ENCODE measurements around the gene PLCXD1.
"Not testable (repeated sequence)": the region's sequence is repeated elsewhere in the genome, so short reads cannot be mapped to it uniquely, and the experiment has no call there.

The PLCXD1 gene

DNA sequence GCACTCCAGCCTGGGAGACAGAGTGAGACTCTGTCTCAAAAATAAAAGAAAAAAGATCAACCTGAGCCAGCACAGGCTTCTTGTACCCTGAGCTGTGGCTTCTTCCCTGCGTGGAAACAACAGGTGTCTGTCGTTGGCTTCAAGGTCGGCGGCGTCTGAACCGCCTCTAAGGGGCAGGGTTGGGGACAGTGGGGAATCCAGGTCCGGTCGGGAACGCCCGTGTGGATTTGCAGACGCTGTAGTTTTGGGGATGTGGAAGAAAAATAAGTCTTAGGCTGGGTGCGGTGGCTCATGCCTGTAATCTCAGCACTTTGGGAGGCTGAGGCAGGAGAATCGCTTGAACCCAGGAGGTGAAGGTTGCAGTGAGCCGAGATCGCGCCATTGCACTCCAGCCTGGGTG, 17.2 kb upstream of the PLCXD1 start:
- not testable (repeated sequence) for H3K27ac ChIP-seq (ENCODE audit: insufficient read depth, low read depth, low read length, poor library complexity, severe bottlenecking); H3K27me3 ChIP-seq (ENCODE audit: control insufficient read depth, insufficient read depth, low read length, poor library complexity, severe bottlenecking); H3K4me3 ChIP-seq (ENCODE audit: insufficient read depth, low read depth, low read length); H3K9me3 ChIP-seq (ENCODE audit: control insufficient read depth, low read length); H3K36me3 ChIP-seq (ENCODE audit: control insufficient read depth, insufficient read depth, low read length); H3K4me1 ChIP-seq (ENCODE audit: control insufficient read depth, insufficient read depth, low read length)
- WGBS, 2 experiments, result 90 to 91% methylated on average over 16 of the region's 16 CpGs

DNA sequence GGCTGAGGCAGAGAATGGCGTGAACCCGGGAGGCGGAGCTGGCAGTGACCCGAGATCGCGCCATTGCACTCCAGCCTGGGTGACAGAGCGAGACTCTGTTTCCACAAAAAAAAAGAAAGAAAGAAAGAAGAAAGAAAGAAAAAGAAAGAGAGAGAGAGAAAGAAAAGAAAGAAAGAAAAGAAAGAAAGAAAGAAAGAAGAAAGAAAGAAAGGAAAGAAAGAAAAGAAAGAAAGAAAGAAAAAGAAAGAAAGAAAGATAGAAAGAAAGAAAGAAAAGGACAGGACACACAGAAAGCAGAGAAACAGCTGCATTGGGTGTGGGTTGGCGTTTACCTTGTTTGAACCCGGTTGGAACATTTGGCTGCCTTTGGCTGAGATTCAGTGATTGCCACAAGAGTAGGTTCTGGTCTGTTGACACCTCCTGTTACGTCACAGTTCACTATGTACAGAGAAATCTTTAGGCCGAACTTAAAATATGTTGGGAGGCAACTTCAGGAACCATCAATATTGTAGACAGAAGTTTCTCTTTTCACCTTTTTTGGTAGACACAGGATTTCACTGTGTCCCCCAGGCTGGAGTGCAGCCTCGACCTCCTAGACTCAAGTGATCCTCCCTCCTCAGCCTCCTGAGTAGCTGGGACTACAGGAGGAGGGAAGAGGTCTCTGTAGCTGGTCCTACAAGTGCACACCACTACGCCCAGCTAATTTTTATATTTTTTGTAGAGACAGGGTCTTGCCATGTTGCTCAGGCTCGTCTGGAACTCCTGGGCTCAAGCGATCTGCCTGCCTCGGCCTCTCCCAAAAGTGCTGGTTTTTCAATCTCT, 16.3 kb upstream of the PLCXD1 start:
- Histone ChIP-seq H3K27ac (ENCODE audit: insufficient read depth, low read depth, low read length, poor library complexity, severe bottlenecking) (no peak overlapping the region), H3K27me3 (ENCODE audit: control insufficient read depth, insufficient read depth, low read length, poor library complexity, severe bottlenecking) (no peaks in the 10 kb centered on the region), H3K4me3 (ENCODE audit: insufficient read depth, low read depth, low read length) (no peak overlapping the region), H3K4me1 (ENCODE audit: control insufficient read depth, insufficient read depth, low read length) (peaks cover 5% of the 10 kb centered on the region), H3K36me3 (ENCODE audit: control insufficient read depth, insufficient read depth, low read length) (no peaks in the 10 kb centered on the region), H3K9me3 (ENCODE audit: control insufficient read depth, low read length) (no peaks in the 10 kb centered on the region)
- WGBS, 2 experiments, result 91 to 93% methylated on average over 16 of the region's 16 CpGs

- no peak overlapping the region for H3K4me3 ChIP-seq (ENCODE audit: insufficient read depth, low read depth, low read length)
- peaks cover 5% of the 10 kb centered on the region for H3K4me1 ChIP-seq (ENCODE audit: control insufficient read depth, insufficient read depth, low read length)
- H3K9me3 ChIP-seq (ENCODE audit: control insufficient read depth, low read length), result no peaks in the 10 kb centered on the region
- H3K27ac ChIP-seq (ENCODE audit: insufficient read depth, low read depth, low read length, poor library complexity, severe bottlenecking), result no peak overlapping the region
- H3K27me3 ChIP-seq (ENCODE audit: control insufficient read depth, insufficient read depth, low read length, poor library complexity, severe bottlenecking), result no peaks in the 10 kb centered on the region
- 91% methylated on average over 8 of the region's 8 CpGs for WGBS, 2 experiments
- no peaks in the 10 kb centered on the region for H3K36me3 ChIP-seq (ENCODE audit: control insufficient read depth, insufficient read depth, low read length)
Measured at GRCh38 chrX:265502-265901, 15.7 kb upstream of the PLCXD1 start.

DNA sequence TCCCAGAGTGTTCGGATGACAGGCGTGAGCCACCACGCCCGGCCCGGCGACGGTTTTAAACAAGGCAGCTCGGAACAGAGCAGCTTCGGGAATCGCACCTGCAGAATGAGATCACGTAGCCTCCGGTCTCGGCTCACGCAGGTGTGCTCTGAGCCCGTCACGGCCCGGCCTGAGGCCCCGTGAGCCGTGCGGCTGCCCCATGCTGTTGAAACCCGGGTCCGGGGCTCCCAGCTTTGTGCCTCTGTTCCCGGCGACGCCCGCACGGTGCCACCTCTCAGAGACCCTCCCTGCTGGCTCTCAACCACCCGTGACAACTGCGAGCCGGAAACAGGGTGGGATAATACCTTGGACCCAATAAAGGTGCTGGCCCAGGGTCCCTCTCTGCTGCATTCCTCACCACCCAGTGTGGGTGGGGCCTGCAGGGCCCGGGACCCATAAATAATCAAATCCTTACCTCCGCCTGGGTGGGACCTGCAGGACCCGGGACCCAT, 13.4 kb upstream of the PLCXD1 start:
- no peak overlapping the region for H3K4me3 ChIP-seq (ENCODE audit: insufficient read depth, low read depth, low read length)
- no peaks in the 10 kb centered on the region for H3K4me1 ChIP-seq (ENCODE audit: control insufficient read depth, insufficient read depth, low read length)
- H3K27me3 ChIP-seq (ENCODE audit: control insufficient read depth, insufficient read depth, low read length, poor library complexity, severe bottlenecking), result no peaks in the 10 kb centered on the region
- no peak overlapping the region for H3K27ac ChIP-seq (ENCODE audit: insufficient read depth, low read depth, low read length, poor library complexity, severe bottlenecking)
- 93 to 96% methylated on average over 30 to 31 of the region's 33 CpGs for WGBS, 2 experiments
- H3K36me3 ChIP-seq (ENCODE audit: control insufficient read depth, insufficient read depth, low read length), result no peaks in the 10 kb centered on the region
- H3K9me3 ChIP-seq (ENCODE audit: control insufficient read depth, low read length), result no peaks in the 10 kb centered on the region

GRCh38 chrX:270848-271367, 10.3 kb upstream of the PLCXD1 start:
- H3K36me3 ChIP-seq (ENCODE audit: control insufficient read depth, insufficient read depth, low read length), result no peaks in the 10 kb centered on the region
- no peak overlapping the region for H3K4me3 ChIP-seq (ENCODE audit: insufficient read depth, low read depth, low read length)
- WGBS, 2 experiments, result 94% methylated on average over 20 to 21 of the region's 21 CpGs

GRCh38 chrX:274904-275475, 6.2 kb upstream of the PLCXD1 start:
- WGBS, 2 experiments, result 42 to 48% methylated on average over 16 of the region's 16 CpGs
- H3K4me3 ChIP-seq (ENCODE audit: insufficient read depth, low read depth, low read length), result peak overlapping the region; percentile 54
- no peaks in the 10 kb centered on the region for H3K36me3 ChIP-seq (ENCODE audit: control insufficient read depth, insufficient read depth, low read length)
- no peaks in the 10 kb centered on the region for H3K9me3 ChIP-seq (ENCODE audit: control insufficient read depth, low read length)
- H3K27ac ChIP-seq (ENCODE audit: insufficient read depth, low read depth, low read length, poor library complexity, severe bottlenecking), result no peak overlapping the region
- peaks cover 12% of the 10 kb centered on the region for H3K4me1 ChIP-seq (ENCODE audit: control insufficient read depth, insufficient read depth, low read length)
- peaks cover 9% of the 10 kb centered on the region for H3K27me3 ChIP-seq (ENCODE audit: control insufficient read depth, insufficient read depth, low read length, poor library complexity, severe bottlenecking)

More at GRCh38 chrX:270848-271367, 10.3 kb upstream of the PLCXD1 start:
- Histone ChIP-seq H3K27me3 (ENCODE audit: control insufficient read depth, insufficient read depth, low read length, poor library complexity, severe bottlenecking) (no peaks in the 10 kb centered on the region), H3K27ac (ENCODE audit: insufficient read depth, low read depth, low read length, poor library complexity, severe bottlenecking) (no peak overlapping the region), H3K9me3 (ENCODE audit: control insufficient read depth, low read length) (no peaks in the 10 kb centered on the region), H3K4me1 (ENCODE audit: control insufficient read depth, insufficient read depth, low read length) (peaks cover 7% of the 10 kb centered on the region)

- peaks cover 12% of the 10 kb centered on the region for H3K4me1 ChIP-seq (ENCODE audit: control insufficient read depth, insufficient read depth, low read length)
- H3K9me3 ChIP-seq (ENCODE audit: control insufficient read depth, low read length), result no peaks in the 10 kb centered on the region
- no peaks in the 10 kb centered on the region for H3K36me3 ChIP-seq (ENCODE audit: control insufficient read depth, insufficient read depth, low read length)
- peak overlapping the region; percentile 54 for H3K4me3 ChIP-seq (ENCODE audit: insufficient read depth, low read depth, low read length)
- no peak overlapping the region for H3K27ac ChIP-seq (ENCODE audit: insufficient read depth, low read depth, low read length, poor library complexity, severe bottlenecking)
- peaks cover 9% of the 10 kb centered on the region for H3K27me3 ChIP-seq (ENCODE audit: control insufficient read depth, insufficient read depth, low read length, poor library complexity, severe bottlenecking)
- 26% methylated on average over 32 of the region's 32 CpGs for WGBS, 2 experiments
Measured at GRCh38 chrX:275476-275966, 5.7 kb upstream of the PLCXD1 start.

GRCh38 chrX:275967-276580, 5.1 kb upstream of the PLCXD1 start:
- no peaks in the 10 kb centered on the region for H3K36me3 ChIP-seq (ENCODE audit: control insufficient read depth, insufficient read depth, low read length)
- peaks cover 9% of the 10 kb centered on the region for H3K27me3 ChIP-seq (ENCODE audit: control insufficient read depth, insufficient read depth, low read length, poor library complexity, severe bottlenecking)
- H3K9me3 ChIP-seq (ENCODE audit: control insufficient read depth, low read length), result no peaks in the 10 kb centered on the region
- WGBS, 2 experiments, result 2% methylated on average over 36 of the region's 36 CpGs
- H3K4me1 ChIP-seq (ENCODE audit: control insufficient read depth, insufficient read depth, low read length), result peaks cover 12% of the 10 kb centered on the region
- H3K4me3 ChIP-seq (ENCODE audit: insufficient read depth, low read depth, low read length), result peak overlapping the region; percentile 54
- H3K27ac ChIP-seq (ENCODE audit: insufficient read depth, low read depth, low read length, poor library complexity, severe bottlenecking), result no peak overlapping the region

DNA sequence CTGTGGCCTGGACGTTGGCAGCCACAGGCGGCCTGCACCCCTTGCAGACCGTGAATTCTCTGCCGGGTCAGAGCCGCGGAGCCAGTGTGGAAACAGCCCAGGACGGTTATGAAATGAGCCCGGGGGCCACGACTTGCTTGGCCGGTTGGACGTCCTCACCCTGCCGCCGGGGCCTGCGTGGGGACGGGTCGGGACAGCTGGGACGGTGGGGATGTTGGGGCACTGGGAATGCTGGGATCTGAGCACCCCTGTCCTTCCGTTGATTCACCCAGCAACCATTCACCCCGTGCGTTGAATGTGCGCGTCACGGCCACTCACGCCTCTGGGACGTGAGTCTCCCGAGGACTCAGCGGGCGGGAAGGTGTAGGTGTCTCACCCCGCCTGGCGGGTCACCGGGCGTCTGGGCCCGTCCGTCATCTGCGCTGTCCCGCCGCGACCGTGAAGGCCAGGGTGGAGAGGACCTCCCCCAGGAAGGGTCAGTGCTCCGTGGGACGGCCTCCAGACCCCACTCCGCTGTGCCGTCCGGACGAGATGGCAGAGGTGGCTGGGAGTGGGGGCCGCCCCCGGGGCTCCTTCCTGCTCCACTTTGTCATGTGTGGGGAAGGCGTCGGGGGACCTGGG, 4.5 kb upstream of the PLCXD1 start:
- H3K9me3 ChIP-seq (ENCODE audit: control insufficient read depth, low read length), result no peaks in the 10 kb centered on the region
- WGBS, 2 experiments, result 4 to 5% methylated on average over 49 of the region's 49 CpGs
- no peaks in the 10 kb centered on the region for H3K36me3 ChIP-seq (ENCODE audit: control insufficient read depth, insufficient read depth, low read length)
- peaks cover 12% of the 10 kb centered on the region for H3K4me1 ChIP-seq (ENCODE audit: control insufficient read depth, insufficient read depth, low read length)
- no peak overlapping the region for H3K27ac ChIP-seq (ENCODE audit: insufficient read depth, low read depth, low read length, poor library complexity, severe bottlenecking)
- H3K4me3 ChIP-seq (ENCODE audit: insufficient read depth, low read depth, low read length), result peak overlapping the region; percentile 54
- H3K27me3 ChIP-seq (ENCODE audit: control insufficient read depth, insufficient read depth, low read length, poor library complexity, severe bottlenecking), result peaks cover 9% of the 10 kb centered on the region

All from ectodermal cell (in vitro differentiated cells).